Liver (tissue), 3 donors: Measurements from ENCODE around the gene LANCL3.

Source experiments
- ATF3 ChIP-seq: IDR thresholded peaks from 2 replicates; pipeline ENCODE4 v1.6.1; 2016; ENCODE audit warnings: antibody characterized with exemption
- CTCF ChIP-seq: fragments of 150-350 bp; IDR thresholded peaks from 2 replicates; pipeline ENCODE4 v1.5.1; 2017; ENCODE audit warnings: improper control_type of control experiment, low read depth, low read length; ENCODE audit not compliant: missing input control
- EGR1 ChIP-seq, 2 donors: IDR thresholded peaks; 2 replicates each; pipeline ENCODE4 v1.6.1; 2016 to 2018; ENCODE audit warnings: antibody characterized with exemption in 2 of 2, low read depth in 2 of 2
- FOXA2 ChIP-seq: IDR thresholded peaks from 2 replicates; pipeline ENCODE4 v1.6.1; 2016; ENCODE audit warnings: antibody characterized with exemption
- GABPA ChIP-seq, 2 donors: IDR thresholded peaks in 1 of 2; conservative IDR thresholded peaks in 1 of 2; 2 replicates each; pipeline ENCODE4 v1.6.1; 2016; ENCODE audit warnings: antibody characterized with exemption in 2 of 2, mild to moderate bottlenecking in 1 of 2, moderate library complexity in 1 of 2
- JUND ChIP-seq, 2 donors: IDR thresholded peaks; 2 replicates each; pipeline ENCODE4 v1.6.1; 2016; ENCODE audit warnings: antibody characterized with exemption in 2 of 2
- MAX ChIP-seq: IDR thresholded peaks from 2 replicates; pipeline ENCODE4 v1.6.1; 2016; ENCODE audit warnings: antibody characterized with exemption
- RAD21 ChIP-seq, 2 donors: IDR thresholded peaks; 2 replicates each; pipeline ENCODE4 v1.6.1; 2016; ENCODE audit warnings: antibody characterized with exemption in 2 of 2, mild to moderate bottlenecking in 2 of 2
- REST ChIP-seq: IDR thresholded peaks from 2 replicates; pipeline ENCODE4 v1.6.1; 2016; ENCODE audit warnings: antibody characterized with exemption, mild to moderate bottlenecking
- RXRA ChIP-seq, 2 donors: IDR thresholded peaks; 2 replicates each; pipeline ENCODE4 v1.6.1; 2017 to 2018; ENCODE audit warnings: antibody characterized with exemption in 2 of 2, mild to moderate bottlenecking in 1 of 2
- TAF1 ChIP-seq: conservative IDR thresholded peaks from 2 replicates; pipeline ENCODE4 v1.6.1; 2016; ENCODE audit warnings: antibody characterized with exemption, mild to moderate bottlenecking
- YY1 ChIP-seq: IDR thresholded peaks from 2 replicates; pipeline ENCODE4 v1.6.1; 2016; ENCODE audit warnings: antibody characterized with exemption, mild to moderate bottlenecking
- ZBTB33 ChIP-seq: IDR thresholded peaks from 2 replicates; pipeline ENCODE4 v1.6.1; 2016; ENCODE audit warnings: antibody characterized with exemption
- donor health status: healthy.
- donor health status: healthy.

GRCh38 chrX:37716602-37717001, 145.1 kb downstream of the LANCL3 start:
- TF ChIP-seq EGR1 (IDR thresholded peaks at IDR 0.05; ENCODE audit: low read depth in 2 of 2), result no peak
- no peak for TF ChIP-seq CTCF
- no peak for TF ChIP-seq JUND (IDR thresholded peaks at IDR 0.05)
- no peak for TF ChIP-seq TAF1
- TF ChIP-seq ATF3, result no peak
- no peak for TF ChIP-seq YY1
- no peak for TF ChIP-seq RAD21 (IDR thresholded peaks at IDR 0.05)
- no peak for TF ChIP-seq MAX
- no peak for TF ChIP-seq ZBTB33
- no peak for TF ChIP-seq RXRA (IDR thresholded peaks at IDR 0.05)
- TF ChIP-seq REST, result no peak
- TF ChIP-seq GABPA (IDR thresholded peaks at IDR 0.05 in 1 of 2, conservative IDR thresholded peaks at IDR 0.05 in 1 of 2), result no peak
- TF ChIP-seq FOXA2, result no peak
